Measurements from ENCODE around the gene CANT1.

- TF ChIP-seq GATA2 (IDR thresholded peaks at IDR 0.05; ENCODE audit: low read depth, low read length), result no peak
- no peak for TF ChIP-seq GATA3 (IDR thresholded peaks at IDR 0.05; ENCODE audit: low read depth, low read length)
Measured at GRCh38 chr17:78960928-78961327, 48.6 kb downstream of the CANT1 start.
